ENCODE data around the gene MTO1. TPM values are rescaled to one million over a fixed set of nuclear protein-coding genes. Genes with fewer than 3 reads are reported as not detected.

MTO1 gene
- total RNA-seq, 4 donors from 2014 or later, result 29.2 to 115 (median 43.0) TPM

DNA sequence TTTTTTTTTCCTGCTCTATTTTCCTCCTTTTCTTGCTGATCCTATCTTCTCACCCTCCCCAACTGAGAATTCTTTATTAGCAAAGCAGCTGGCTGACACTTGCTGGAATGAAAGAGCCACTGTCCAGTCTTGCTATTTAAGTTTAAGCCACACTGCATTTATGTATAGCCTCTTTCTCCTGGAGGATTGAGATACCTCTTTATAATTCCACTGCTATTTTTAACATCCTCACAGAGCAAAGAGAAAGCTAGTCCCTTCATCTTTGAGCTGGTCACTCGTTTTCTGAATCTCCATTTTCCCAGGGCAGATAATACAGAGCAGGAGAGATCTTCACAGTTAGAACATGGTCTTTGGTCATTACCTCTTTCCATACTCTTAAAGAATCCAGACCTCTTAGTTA is 95.3 kb downstream of the MTO1 start:
- no peak for TF ChIP-seq POLR2A (IDR thresholded peaks at IDR 0.05)
- TF ChIP-seq, protein P1, sequence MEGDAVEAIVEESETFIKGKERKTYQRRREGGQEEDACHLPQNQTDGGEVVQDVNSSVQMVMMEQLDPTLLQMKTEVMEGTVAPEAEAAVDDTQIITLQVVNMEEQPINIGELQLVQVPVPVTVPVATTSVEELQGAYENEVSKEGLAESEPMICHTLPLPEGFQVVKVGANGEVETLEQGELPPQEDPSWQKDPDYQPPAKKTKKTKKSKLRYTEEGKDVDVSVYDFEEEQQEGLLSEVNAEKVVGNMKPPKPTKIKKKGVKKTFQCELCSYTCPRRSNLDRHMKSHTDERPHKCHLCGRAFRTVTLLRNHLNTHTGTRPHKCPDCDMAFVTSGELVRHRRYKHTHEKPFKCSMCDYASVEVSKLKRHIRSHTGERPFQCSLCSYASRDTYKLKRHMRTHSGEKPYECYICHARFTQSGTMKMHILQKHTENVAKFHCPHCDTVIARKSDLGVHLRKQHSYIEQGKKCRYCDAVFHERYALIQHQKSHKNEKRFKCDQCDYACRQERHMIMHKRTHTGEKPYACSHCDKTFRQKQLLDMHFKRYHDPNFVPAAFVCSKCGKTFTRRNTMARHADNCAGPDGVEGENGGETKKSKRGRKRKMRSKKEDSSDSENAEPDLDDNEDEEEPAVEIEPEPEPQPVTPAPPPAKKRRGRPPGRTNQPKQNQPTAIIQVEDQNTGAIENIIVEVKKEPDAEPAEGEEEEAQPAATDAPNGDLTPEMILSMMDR (IDR thresholded peaks at IDR 0.05), result no peak
- no peaks in the 10 kb centered on the region for H3K27me3 ChIP-seq
- no peaks in the 10 kb centered on the region for H3K4me1 ChIP-seq

More for the DNA sequence above, 95.3 kb downstream of the MTO1 start:
- H3K9me3 ChIP-seq, result no peaks in the 10 kb centered on the region
- no peak for DNase-seq
- no peak overlapping the region for H3K27ac ChIP-seq
- H3K4me3 ChIP-seq, result no peak overlapping the region
- no peaks in the 10 kb centered on the region for H3K36me3 ChIP-seq

Small RNAs within 50 kb of the gene (small RNA-seq; reads per million reads assigned to genes)
- gene AL603910.2, result 0 reads per million in 2 donors
- 0 to 0.06 reads per million in 2 donors for gene RN7SL827P
- gene RNU6-975P, result 0 reads per million in 2 donors

Other genes with a start within 250 kb of the MTO1 start
- not detected for gene KHDC1L, start 236.2 kb upstream of the MTO1 start, total RNA-seq
- 1 to 10 TPM in 2 of 4 donors, under 1 TPM in 1, not detected in 1; 0.57 to 9.1 (median 1.3) TPM for gene KHDC1, start 198.5 kb upstream of the MTO1 start, total RNA-seq
- not detected for gene DPPA5, start 107.5 kb upstream of the MTO1 start, total RNA-seq
- gene KHDC3L, start 99.1 kb upstream of the MTO1 start, total RNA-seq, result not detected
- gene OOEP, start 91.8 kb upstream of the MTO1 start, total RNA-seq, result not detected
- 1 to 10 TPM in 1 of 4 donors, under 1 TPM in 1, not detected in 2; 0.57 to 4.9 TPM for gene DDX43, start 66.9 kb upstream of the MTO1 start, total RNA-seq
- gene CGAS, start 9.4 kb upstream of the MTO1 start, total RNA-seq, result 1 to 10 TPM; 3.4 to 8.3 (median 4.3) TPM
- 1,000 to 10,000 TPM; 4,216 to 7,500 (median 5,030) TPM for gene EEF1A1, start 59.3 kb downstream of the MTO1 start, total RNA-seq
- 10 to 100 TPM in 3 of 4 donors, 1 to 10 TPM in 1; 6.6 to 49.7 (median 26.3) TPM for gene SLC17A5, start 192.3 kb downstream of the MTO1 start, total RNA-seq
- 1 to 10 TPM; 1.4 to 3.2 (median 2.2) TPM for gene CD109, start 234.5 kb downstream of the MTO1 start, total RNA-seq